HG03378 (cell line): Measurements from ENCODE around the gene SELENOF.

Experiments used
- ATAC-seq: cut with Tn5 transposase; IDR thresholded peaks from one replicate; pipeline ENCODE4 v1.9.1; 2021; ENCODE audit warnings: mild to moderate bottlenecking, moderate library complexity; ENCODE audit not compliant: unreplicated experiment

The SELENOF gene

DNA sequence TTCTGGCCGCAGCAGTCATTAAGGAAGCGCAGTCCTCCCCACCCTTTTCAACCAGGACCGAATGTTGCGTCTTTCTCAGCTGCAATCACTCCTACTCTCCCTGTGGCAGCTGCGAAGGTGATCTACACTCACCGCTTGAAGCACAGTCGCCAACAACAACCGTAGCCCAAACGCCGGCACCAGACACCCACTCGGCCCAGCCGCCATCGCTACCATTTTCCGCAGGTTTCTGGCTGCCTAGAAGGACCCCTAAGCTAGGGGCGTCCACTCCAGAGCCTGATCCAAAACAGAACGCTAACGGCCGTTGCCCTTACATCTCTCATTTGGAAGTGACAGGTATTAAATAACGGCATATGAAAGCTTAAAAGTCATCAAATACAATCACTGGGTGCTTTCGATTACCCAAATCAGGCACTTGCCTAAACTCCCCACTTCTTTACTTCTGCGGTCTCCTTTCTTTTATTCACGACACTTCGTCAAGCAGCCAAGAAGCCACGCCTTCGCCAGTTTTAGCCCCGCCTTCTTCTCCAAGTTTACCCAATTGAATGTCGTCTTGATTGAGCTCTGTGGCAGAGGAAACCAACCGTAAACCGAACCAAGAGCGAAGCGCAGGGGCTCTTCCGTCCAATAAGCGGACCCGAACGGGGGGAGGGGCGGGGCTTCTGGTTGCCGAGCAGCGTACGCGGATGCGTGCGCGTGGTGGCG lies at the start of gene SELENOF:
SELENOF (minus strand) TSS at position 231 of the 705 bp plus-strand sequence; CDS start at position 216, 15 bp downstream.
- peak; percentile 80 for ATAC-seq

DNA sequence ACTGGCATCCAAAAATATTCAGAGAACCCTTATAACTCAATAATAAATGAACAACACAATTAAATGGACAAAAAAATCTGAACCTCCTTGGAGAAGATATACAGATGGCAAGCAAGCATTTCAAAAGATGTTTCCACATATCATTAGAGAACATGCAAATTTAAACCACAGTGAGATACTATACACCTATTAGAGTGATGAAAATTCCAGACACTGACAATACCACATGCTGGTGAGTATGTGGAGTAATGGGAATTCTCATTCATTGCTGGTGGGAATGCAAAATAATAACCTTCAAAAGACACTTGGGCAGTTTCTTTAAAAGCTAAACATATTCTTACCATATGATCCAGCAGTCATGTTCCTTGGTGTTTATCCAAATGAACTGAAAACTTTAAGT lies 46.6 kb upstream of the SELENOF start:
- ATAC-seq = no peak

- ATAC-seq = no peak
Observed at GRCh38 chr1:86957221-86957620, 43.3 kb upstream of the SELENOF start.

DNA sequence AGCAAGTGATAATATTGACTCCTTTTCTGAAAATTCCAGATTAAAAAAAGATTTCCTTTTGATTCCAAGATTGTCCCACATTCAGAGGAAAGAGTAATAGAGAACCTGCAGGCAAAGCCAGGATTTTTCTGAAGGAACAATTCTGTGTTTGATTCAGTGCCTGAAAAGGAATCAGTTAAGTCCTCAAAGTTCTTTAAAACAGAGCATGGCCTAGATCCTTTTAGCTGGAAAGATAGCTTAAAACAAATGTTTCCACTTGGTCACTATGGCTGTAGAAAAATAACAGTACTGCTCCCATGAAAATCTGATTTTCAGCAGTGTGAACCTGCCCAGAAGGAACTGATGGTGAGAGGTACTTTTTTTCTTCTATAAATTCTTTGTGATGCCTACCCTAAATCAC lies 42.3 kb upstream of the SELENOF start:
- ATAC-seq = no peak

DNA sequence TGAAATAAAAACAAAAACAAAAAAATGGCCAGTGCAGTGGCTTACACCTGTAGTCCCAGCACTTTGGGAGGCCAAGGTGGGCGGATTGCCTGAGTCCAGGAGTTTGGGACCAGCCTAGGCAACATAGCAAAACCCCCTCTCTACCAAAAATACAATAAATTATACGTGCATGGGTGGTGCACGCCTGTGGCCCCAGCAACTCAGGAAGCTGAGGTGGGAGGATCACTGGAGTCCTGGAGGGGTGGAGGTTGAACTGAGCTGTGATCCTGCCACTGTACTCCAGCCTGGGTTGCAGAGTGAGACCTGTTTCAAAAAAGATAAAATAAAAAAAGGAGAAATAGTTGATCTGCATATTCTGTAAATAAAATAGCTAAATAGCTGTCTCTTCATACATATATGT lies 41.8 kb upstream of the SELENOF start:
- ATAC-seq = no peak

DNA sequence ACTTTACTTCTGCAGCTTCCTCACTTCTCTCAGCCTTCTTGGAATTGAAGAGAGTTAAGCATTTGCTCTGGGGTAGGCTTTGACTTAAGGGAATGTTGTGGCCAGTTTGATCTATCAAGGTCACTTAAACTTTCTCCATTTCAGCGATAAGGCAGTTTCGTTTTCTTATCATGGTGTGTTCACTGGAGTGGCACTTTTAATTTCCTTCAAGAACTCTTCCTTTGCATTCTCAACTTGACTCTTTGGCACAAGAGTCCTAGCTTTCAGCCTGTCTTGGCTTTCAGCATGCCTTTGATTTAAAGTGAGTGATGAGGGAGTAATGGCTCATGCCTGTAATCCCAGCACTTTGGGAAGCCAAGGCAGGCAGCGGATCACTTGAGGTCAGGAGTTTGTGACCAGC lies 39.2 kb upstream of the SELENOF start:
- no peak for ATAC-seq

GRCh38 chr1:86951430-86951829 lies 37.5 kb upstream of the SELENOF start:
- no peak for ATAC-seq

DNA sequence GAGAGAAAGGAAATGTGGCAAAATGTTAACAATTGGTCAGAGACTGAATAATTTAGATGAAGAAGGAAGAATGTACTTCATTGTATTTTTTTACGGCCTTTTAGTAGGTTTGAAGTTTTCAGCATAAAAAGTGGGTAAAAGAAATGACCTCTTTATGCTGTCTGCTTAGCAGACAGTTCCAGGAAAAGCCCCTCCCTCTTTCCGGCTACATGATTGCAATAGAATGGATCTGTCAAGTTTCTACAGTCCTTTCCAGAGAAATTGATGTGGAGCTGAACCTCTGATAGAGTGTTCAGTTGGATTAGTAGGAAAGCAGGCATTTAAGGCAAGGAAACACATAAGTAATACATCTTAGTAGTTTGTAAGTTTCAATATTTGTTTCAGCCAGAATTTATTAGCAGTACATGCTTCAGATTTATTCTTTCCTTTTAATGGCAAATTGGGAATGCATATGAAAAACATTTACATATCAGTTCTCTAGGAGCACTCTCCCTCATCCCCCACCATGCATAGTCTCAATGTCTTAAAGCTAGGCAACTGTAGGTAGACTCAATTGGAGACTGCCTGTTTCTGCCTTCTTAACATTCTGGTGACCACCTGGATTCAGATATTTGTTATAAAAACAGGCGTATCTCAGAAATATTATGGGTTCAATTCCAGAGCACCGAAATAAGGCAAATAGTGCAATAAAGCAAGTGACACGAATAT lies 36.9 kb upstream of the SELENOF start:
- no peak for ATAC-seq

- ATAC-seq = no peak
Observed at GRCh38 chr1:86948212-86948611, 34.3 kb upstream of the SELENOF start.

GRCh38 chr1:86942743-86943142 lies 28.8 kb upstream of the SELENOF start:
- no peak for ATAC-seq

- no peak for ATAC-seq
Observed at GRCh38 chr1:86942042-86942441, 28.1 kb upstream of the SELENOF start.

DNA sequence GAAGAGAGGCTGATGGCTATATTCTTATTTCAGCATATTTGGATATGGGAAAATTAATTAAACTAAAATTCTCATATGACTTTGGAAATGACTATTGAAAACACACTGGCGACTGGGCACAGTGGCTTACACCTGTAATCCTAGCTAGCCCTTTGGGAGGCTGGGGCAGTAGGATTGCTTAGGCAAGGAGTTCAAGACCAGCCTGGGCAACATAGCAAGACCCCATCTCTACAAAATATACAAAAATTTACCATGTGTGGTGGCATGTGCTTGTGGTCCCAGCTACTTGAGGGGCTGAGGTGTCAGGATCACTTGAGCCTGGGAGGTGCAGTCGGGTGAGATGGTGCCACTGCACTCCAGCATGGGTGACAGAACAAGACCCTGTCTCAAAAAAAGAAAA lies 26.7 kb upstream of the SELENOF start:
- no peak for ATAC-seq

DNA sequence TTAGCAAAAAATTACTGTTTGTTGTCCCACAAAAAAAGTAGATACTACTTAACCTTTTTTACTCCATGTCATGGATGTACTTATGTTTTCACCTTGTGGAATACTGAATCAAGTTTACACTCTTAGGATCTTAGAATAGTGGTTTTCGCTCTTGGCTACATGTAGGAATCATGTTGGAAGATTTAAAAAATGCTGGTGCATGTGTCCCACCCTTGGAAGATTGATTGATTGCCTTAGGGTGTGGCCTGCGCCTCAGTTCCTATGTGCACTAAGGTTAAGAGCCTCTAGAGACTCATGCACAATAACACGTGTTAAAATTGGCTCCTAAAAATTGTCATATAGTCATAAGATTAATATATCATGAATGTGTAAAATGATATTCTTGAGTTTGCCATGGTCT lies 25.5 kb upstream of the SELENOF start:
- no peak for ATAC-seq

DNA sequence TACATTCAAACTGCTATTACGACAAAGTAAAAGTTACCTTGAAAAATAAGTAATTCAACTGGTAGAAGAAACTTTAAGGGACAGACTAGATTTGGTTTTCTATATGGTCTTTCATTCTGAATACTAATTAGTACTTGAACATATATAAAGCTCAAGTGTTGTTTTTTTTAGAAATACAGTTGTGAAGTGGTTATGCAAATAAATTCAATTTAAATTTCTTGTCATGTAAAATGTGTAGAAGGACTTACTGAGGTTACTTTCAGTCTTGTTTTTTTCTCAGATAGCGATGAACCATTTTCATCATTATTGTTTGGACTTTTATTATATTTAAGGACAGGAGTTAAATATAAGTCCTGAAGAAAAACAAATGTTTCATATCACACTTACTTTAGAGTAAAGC lies 24.9 kb upstream of the SELENOF start:
- no peak for ATAC-seq

- ATAC-seq = no peak
Observed at GRCh38 chr1:86938450-86938849, 24.5 kb upstream of the SELENOF start.

GRCh38 chr1:86933562-86934377 lies 19.8 kb upstream of the SELENOF start:
- ATAC-seq = no peak

- no peak for ATAC-seq
Observed at GRCh38 chr1:86933051-86933450, 19.1 kb upstream of the SELENOF start.

GRCh38 chr1:86928819-86929218 lies 14.9 kb upstream of the SELENOF start:
- ATAC-seq = no peak

- no peak for ATAC-seq
Observed at GRCh38 chr1:86926883-86927282, 13.0 kb upstream of the SELENOF start.

- no peak for ATAC-seq
Observed at GRCh38 chr1:86925742-86926141, 11.8 kb upstream of the SELENOF start.

DNA sequence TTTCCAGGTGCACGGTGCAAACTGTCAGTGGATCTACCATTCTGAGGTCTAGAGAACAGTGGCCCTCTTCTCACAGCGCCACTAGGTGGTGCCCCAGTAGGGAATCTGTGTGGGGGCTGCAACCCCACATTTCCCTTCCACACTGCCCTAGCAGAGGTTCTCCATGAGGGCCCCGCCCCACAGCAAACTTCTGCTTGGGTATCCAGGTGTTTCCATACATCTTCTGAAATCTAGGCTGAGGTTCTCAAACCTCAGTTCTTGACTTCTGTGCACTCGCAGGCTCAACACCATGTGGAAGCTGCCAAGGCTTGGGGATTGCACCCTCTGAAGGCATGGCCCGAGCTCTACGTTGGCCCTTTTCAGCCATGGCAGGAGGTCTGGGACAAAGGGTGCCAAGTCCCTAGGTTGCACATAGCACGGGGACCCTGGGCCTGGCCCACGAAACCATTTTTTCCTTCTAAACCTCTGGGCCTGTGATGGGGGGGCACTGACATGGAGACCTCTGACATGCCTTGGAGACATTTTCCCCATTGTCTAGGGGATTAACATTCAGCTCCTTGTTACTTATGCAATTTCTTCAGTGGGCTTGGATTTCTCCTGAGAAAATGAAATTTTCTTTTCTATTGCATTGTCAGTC lies 10.5 kb upstream of the SELENOF start:
- ATAC-seq = no peak
